Measurements from ENCODE around the gene KIAA0040.

Gene KIAA0040

DNA sequence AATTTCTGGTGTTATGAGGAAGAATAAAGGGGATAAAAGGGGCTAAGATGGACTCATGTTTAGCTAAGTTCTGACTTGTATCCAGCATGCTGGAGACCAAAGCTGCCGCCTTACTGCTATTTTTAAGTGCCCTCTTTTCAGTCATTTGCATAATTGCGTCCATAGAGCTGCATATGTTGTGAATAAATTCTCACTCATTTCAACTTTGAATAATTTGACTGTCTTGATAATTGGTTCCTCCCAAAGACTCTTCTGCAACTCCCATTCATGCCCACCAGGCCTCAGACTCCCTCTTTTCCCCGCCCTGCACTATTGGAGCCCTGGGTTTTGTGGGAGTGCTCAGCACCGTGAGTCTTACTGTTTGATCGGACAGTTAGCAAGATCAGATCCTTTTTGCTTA lies 45.0 kb downstream of the KIAA0040 start:
- no peak overlapping the region for H3K27ac ChIP-seq
- no peak for TF ChIP-seq CTCF (conservative IDR thresholded peaks at IDR 0.05)

GRCh38 chr1:175146529-175147213 lies 45.9 kb downstream of the KIAA0040 start:
- peak overlapping the region; percentile 46; the same call in 1 of the 2 replicates for H3K27ac ChIP-seq
- TF ChIP-seq CTCF (conservative IDR thresholded peaks at IDR 0.05), result peak; percentile 92

- TF ChIP-seq CTCF (conservative IDR thresholded peaks at IDR 0.05), result no peak
- H3K27ac ChIP-seq, result peak overlapping the region; percentile 46; the same call in 1 of the 2 replicates
Observed at GRCh38 chr1:175145899-175146528, 46.6 kb downstream of the KIAA0040 start.

GRCh38 chr1:175138579-175138978 lies 54.0 kb downstream of the KIAA0040 start:
- TF ChIP-seq CTCF (conservative IDR thresholded peaks at IDR 0.05), result no peak
- H3K27ac ChIP-seq, result no peak overlapping the region

- TF ChIP-seq CTCF (conservative IDR thresholded peaks at IDR 0.05), result no peak
Observed at GRCh38 chr1:175137369-175137768, 55.2 kb downstream of the KIAA0040 start.

DNA sequence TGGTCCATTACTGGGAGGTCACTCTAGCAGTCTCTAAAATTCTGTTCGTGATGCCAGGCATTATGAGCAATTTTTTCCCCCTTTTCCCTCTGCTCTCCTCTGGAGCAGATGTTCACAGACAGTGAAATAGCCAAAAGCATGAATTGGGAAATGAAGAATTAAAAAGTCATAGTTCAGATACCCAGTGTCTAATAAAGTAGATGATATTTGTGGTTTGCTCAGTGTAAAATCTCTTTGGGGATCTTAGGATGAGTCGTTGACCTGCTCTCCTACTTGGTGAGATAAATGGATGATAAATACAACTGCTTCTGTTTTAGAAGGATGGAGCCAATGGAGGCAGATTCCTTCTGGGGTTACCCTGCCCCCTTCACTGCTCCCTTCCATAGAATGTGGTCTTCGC lies 56.3 kb downstream of the KIAA0040 start:
- H3K27ac ChIP-seq, result no peak overlapping the region
- no peak for TF ChIP-seq CTCF (conservative IDR thresholded peaks at IDR 0.05)

More at GRCh38 chr1:175137369-175137768, 55.2 kb downstream of the KIAA0040 start:
- no peak overlapping the region for H3K27ac ChIP-seq

GRCh38 chr1:175134500-175134899 lies 58.1 kb downstream of the KIAA0040 start:
- no peak overlapping the region for H3K27ac ChIP-seq
- no peak for TF ChIP-seq CTCF (conservative IDR thresholded peaks at IDR 0.05)
